Measurements from ENCODE around the gene BMPER.

Gene BMPER

DNA sequence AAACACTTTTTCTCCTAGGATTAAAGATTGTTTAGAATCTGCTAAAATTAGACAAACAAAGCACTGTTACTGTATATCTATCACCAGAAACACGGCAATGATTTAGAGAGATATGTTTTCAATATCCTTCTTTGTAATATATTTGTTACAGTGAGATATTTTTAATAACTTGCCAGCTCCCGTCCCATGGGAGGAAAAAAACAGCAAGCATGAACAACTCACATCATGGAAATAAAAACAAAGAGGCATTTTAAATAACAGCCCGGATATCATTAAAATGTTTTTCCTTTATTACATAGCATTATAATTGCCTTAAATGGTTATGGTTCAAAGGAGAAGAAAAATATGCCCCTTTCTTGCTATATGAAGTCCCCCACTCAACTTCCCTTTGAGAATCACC is 272.1 kb downstream of the BMPER start:
- no peak for DNase-seq (ENCODE audit: low read depth in 2 of 2)

DNA sequence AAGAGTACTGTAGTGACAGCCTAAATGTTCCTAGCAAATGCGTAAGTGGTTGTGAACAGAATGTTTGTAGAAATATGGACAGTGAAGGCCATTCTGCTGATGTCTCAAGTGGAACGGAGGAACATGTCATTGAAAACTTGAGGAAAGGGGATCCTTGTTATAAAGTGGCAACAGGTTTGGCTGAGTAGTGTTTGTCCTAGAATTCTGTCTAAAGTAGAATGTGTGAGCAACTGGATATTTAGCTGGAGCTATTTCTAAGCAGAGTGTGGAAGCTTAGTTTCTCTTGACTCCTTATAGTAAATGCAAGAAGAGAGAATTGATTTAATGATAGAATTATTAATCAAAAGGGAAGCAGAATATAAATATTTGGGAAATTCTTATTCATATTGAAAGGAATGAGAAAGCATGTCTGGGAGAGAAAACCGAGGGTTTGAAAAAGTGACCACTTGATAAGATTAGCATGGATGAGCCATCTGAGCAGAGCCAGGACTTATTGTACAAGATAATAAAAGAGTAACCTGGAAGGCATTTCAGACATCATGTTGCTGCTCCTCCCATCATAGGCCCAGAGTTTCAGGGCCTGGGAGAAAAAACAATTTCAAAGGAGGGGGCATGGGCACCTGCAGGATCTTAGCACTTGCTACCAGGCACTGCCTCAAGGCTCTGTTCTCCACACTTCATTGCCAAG is 276.1 kb downstream of the BMPER start:
- no peak for DNase-seq (ENCODE audit: low read depth in 2 of 2)

DNA sequence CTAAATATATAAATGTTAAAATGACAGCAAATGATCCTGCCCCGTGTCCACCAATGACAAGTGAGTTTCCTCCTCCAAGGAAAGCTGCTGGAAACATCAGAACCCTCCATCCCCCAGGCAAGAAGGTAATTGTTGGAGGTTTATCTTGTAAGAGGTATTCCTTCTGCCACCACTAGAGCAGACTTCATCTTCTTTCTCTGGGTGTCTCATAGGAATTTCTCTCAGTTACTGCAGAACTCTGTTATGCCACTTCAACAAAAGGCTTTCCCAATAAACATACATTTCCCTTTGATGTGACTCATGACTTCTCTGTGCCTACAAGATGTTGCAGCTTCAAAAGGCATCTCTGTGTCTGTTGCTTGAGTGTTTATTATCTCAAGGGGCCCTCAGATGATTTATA is 279.1 kb downstream of the BMPER start:
- no peak for DNase-seq (ENCODE audit: low read depth in 2 of 2)

DNA sequence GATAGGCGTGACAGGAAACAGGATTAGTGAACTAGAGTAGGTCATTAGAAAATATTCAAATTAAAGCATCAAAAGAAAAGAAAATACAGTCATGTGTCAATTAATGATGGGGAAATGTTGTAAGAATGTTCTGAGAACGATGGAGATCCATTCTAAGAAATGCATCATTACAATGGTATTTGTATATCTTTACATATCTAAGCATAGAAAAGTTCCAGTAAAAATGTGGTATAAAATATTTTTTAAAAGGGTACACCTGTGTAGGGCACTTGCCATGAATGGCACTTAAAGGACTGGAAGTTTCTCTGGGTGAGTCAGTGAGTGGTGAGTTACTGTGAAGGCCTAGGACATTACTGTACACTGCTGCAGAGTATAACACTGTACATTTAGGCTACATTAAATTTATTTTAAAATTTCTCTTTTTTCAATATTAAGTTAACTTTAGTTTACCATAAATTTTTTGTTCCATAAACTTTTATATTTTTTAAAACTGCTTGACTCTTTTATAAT is 282.5 kb downstream of the BMPER start:
- no peak for DNase-seq (ENCODE audit: low read depth in 2 of 2)

DNA sequence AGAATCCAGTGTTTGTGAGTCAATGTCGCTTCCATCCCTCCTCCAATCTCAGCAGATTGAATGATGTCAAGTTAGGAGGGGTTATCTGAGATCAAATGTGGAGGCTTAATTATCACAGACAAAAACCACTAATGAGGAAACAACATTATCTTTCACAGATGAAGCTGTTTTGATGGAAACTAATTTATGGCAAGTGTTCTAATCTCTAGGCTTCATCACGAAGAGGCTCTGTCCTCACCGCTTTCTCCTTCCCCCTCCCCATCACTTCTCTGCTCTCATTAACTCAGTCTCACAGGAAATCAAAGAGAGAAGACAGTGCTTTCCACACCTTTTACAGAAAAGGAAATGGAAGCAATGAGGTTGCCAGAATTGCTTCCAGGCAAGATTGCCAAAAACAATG is 283.7 kb downstream of the BMPER start:
- no peak for DNase-seq (ENCODE audit: low read depth in 2 of 2)

DNA sequence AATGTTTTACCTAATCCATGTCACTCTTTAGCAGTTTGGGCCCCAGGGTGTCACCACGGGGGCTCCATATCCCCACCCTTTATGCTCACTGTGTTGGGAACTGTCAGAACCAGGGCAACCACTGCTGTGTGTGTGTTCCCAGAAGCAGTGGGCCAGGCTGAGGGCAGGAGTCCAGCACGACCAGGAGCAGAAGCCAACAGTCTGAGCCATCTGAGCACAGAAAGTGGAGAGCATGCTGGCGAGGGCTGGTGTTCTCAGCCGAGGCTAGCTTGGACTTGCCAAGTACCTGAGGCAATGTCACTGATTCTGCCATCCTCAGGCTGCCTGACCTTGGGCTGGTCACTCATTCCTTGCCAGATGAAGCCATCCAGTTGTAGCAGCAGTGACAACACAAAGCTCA is 285.0 kb downstream of the BMPER start:
- DNase-seq (ENCODE audit: low read depth in 2 of 2), result no peak

DNA sequence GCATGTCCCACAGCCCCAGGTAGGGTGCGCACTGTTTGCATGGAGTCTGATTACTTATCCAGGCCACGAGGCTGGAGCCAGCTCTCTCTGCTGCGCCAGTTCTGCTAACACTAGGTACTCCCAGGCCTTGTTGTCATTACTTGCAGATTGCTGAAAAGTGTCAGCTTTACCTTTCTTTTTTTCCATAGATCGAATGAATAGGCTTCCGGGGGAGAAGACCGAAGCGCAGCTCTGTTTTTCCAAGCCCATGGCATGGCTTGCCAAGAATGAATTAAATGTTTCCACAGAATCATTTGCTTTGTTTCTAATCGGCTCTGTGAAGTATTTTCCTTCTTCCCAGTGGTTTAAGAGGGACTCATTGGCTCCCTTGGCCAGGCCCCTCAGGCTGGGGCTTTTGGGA is 285.8 kb downstream of the BMPER start:
- no peak for DNase-seq (ENCODE audit: low read depth in 2 of 2)

DNA sequence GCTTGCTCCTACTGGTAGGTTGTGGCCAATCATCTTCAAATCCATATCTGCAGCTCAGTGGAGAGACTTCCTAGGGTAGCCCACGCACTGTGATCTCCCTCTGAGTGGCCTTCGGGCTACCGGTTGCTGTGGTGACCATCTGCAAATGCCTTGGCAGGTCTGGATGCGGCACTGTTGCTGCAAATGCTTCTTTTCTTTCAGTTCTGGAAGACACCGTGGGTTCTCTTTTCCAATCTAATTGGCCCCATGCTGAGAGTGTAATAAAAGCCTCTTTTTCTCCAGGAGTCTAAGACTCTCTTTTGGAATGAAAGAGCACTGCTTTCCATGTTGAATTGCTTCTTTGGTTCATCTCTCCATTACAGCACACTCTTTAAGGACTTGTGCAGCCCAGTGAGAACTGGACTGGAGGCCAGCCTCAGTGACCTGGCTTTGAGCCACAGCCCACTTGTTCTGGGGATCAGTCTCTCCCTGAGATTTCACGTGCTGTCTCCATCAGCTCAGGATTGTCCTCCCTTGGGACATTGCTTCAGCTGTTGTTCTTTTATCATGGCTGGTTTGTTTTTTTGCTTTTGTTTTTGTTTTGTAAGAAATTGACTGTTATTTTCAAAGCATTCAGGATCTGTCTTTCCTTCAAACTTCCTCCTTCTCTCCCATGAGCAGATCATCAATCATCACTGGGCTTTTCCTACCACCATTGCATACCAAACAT is 286.6 kb downstream of the BMPER start:
- DNase-seq (ENCODE audit: low read depth in 2 of 2), result no peak

DNA sequence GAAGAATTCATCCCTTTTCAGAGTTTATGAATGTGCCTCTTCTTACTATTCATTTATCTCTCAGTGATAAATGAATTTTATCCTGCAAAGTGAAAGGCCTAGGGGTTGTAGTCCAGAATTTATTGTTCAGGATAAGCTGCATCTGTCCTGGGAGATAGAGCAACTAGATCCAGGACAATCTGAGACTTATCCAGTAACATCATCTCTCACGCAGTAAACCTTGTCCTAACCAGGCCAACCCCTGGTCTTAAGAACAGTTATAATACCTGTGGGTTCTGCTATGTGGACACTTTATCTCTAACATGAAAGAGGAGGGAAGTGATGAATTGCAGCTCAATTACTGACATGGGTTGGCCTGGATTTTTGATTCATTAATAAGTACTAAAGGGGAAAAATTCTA is 287.6 kb downstream of the BMPER start:
- no peak for DNase-seq (ENCODE audit: low read depth in 2 of 2)

DNA sequence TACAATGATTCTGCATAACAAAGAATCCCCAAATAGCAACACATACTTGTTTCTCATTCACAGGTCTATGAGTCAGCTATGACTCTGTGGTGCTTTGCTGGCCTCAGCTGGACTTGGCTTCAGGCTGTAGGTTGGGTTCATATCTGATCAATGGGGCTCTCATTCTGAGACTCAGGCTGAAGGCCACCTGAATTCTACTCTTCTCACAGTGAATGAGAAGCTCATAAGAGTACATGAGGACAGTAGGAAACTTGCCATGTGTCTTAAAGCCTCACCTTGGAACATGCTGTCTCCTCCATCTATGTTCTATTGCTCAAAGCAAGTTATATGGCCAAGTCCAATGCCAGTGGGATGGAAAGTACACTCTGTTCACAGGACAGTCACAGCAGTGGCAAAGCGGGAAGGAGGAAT is 292.9 kb downstream of the BMPER start:
- DNase-seq (ENCODE audit: low read depth in 2 of 2), result no peak
